Measurements from ENCODE around the gene ZC3H6.

GRCh38 chr2:112260295-112260625 lies 15.1 kb upstream of the ZC3H6 start:
- TF ChIP-seq CTCF (IDR thresholded peaks at IDR 0.05): no peak
- no peak for TF ChIP-seq PRRX2 (CRISPR knock-in tag; IDR thresholded peaks at IDR 0.05)
- TF ChIP-seq JUN (CRISPR knock-in tag; IDR thresholded peaks at IDR 0.05): no peak
- no peak for TF ChIP-seq MAX (CRISPR knock-in tag; IDR thresholded peaks at IDR 0.05)
- TF ChIP-seq NFE2L1 (CRISPR knock-in tag; IDR thresholded peaks at IDR 0.05): no peak
- TF ChIP-seq SP1 (CRISPR knock-in tag; conservative IDR thresholded peaks at IDR 0.05): no peak
- TF ChIP-seq TEAD1 (CRISPR knock-in tag; IDR thresholded peaks at IDR 0.05): no peak
- TF ChIP-seq ZNF512 (CRISPR knock-in tag; IDR thresholded peaks at IDR 0.05; ENCODE audit: borderline replicate concordance): no peak
- TF ChIP-seq PREB (CRISPR knock-in tag; IDR thresholded peaks at IDR 0.05; ENCODE audit: borderline replicate concordance): no peak
- TF ChIP-seq E2F5 (CRISPR knock-in tag; IDR thresholded peaks at IDR 0.05): no peak

All from WTC11 (cell line).